HepG2 (cell line): Measurements from ENCODE around the gene CMTM8. TPM values are rescaled to one million over a fixed set of nuclear protein-coding genes. Genes with fewer than 3 reads are reported as not detected.

Experiments used
- ELK4 ChIP-seq: sonication (generic); formaldehyde crosslinking; IDR thresholded peaks from 2 replicates; pipeline ENCODE4 v1.9.0; 2021; ENCODE audit warnings: missing genetic modification reagents, borderline replicate concordance
- EP300 ChIP-seq, 3 experiments: sonication (generic) in 1 of 3; formaldehyde crosslinking in 1 of 3; IDR thresholded peaks; 2 replicates each; pipeline versions ENCODE4 v1.5.1 to v1.6.1; 2011 to 2020; ENCODE audit warnings: low read depth in 2 of 3, low read length in 2 of 3, borderline replicate concordance in 1 of 3, improper control_type of control experiment in 1 of 3, mild to moderate bottlenecking in 1 of 3, missing genetic modification reagents in 1 of 3, moderate library complexity in 1 of 3
- EZH2 ChIP-seq: conservative IDR thresholded peaks from 2 replicates; pipeline ENCODE4 v1.6.1; 2012; ENCODE audit warnings: mild to moderate bottlenecking, low read depth, low read length, moderate library complexity
- FOXJ3 ChIP-seq: sonication (generic); formaldehyde crosslinking; IDR thresholded peaks from 2 replicates; pipeline ENCODE4 v1.4.0; 2020; ENCODE audit warnings: missing genetic modification reagents, mild to moderate bottlenecking, borderline replicate concordance
- HNF4A ChIP-seq: sonication (generic); formaldehyde crosslinking; IDR thresholded peaks from 2 replicates; pipeline ENCODE4 v1.4.0; 2020; ENCODE audit warnings: missing genetic modification reagents
- JDP2 ChIP-seq: sonication (generic); formaldehyde crosslinking; IDR thresholded peaks from 2 replicates; pipeline ENCODE4 v1.8.1; 2022; ENCODE audit warnings: missing genetic modification reagents, borderline replicate concordance
- JUNB ChIP-seq: sonication (generic); formaldehyde crosslinking; IDR thresholded peaks from 2 replicates; pipeline ENCODE4 v1.8.0; 2022; ENCODE audit warnings: missing genetic modification reagents, mild to moderate bottlenecking, borderline replicate concordance
- KAT7 ChIP-seq: IDR thresholded peaks from 2 replicates; pipeline ENCODE4 v1.6.1; 2018; ENCODE audit warnings: borderline replicate concordance, missing compliant biosample characterization
- RFX3 ChIP-seq: IDR thresholded peaks from 2 replicates; pipeline ENCODE4 v1.6.1; 2016; ENCODE audit warnings: missing biosample characterization, missing genetic modification reagents
- SRSF1 ChIP-seq: fragments of 200-400 bp; formaldehyde crosslinking; optimal IDR thresholded peaks from 2 replicates; pipeline ENCODE3; 2017; ENCODE audit warnings: mild to moderate bottlenecking, low read depth, low read length, moderate library complexity
- THAP9 ChIP-seq: sonication (generic); formaldehyde crosslinking; IDR thresholded peaks from 2 replicates; pipeline ENCODE4; 2020; ENCODE audit warnings: missing genetic modification reagents, mild to moderate bottlenecking, borderline replicate concordance
- YEATS4 ChIP-seq: sonication (generic); formaldehyde crosslinking; IDR thresholded peaks from 2 replicates; pipeline ENCODE4 v1.4.0; 2020; ENCODE audit warnings: missing genetic modification reagents, borderline replicate concordance
- ZNF207 ChIP-seq: fragments of 450-650 bp; IDR thresholded peaks from 2 replicates; pipeline ENCODE4 v1.6.1; 2016; ENCODE audit warnings: antibody characterized with exemption, borderline replicate concordance
- ZNF337 ChIP-seq: sonication (generic); formaldehyde crosslinking; IDR thresholded peaks from 2 replicates; pipeline ENCODE4 v1.5.1; 2020; ENCODE audit warnings: missing genetic modification reagents, low read depth, mild to moderate bottlenecking, borderline replicate concordance
- ZNF354B ChIP-seq: sonication (generic); formaldehyde crosslinking; IDR thresholded peaks from 2 replicates; pipeline ENCODE4 v1.8.0; 2022; ENCODE audit warnings: mild to moderate bottlenecking, missing genetic modification reagents
- ZNF446 ChIP-seq: sonication (generic); formaldehyde crosslinking; IDR thresholded peaks from 2 replicates; pipeline ENCODE4 v1.5.0; 2020; ENCODE audit warnings: mild to moderate bottlenecking, missing genetic modification reagents
- ZNF513 ChIP-seq: sonication (generic); formaldehyde crosslinking; conservative IDR thresholded peaks from 2 replicates; pipeline ENCODE4 v1.5.0; 2020; ENCODE audit warnings: missing genetic modification reagents
- ZNF567 ChIP-seq: sonication (generic); formaldehyde crosslinking; IDR thresholded peaks from 2 replicates; pipeline ENCODE4 v1.8.1; 2023; ENCODE audit warnings: mild to moderate bottlenecking, missing genetic modification reagents, borderline replicate concordance
- ZNF580 ChIP-seq: IDR thresholded peaks from 2 replicates; pipeline ENCODE4 v1.6.1; 2016; ENCODE audit warnings: low read depth, borderline replicate concordance
- ZNF749 ChIP-seq: sonication (generic); formaldehyde crosslinking; IDR thresholded peaks from 2 replicates; pipeline ENCODE4 v1.8.0; 2022; ENCODE audit warnings: mild to moderate bottlenecking, missing genetic modification reagents, moderate library complexity, borderline replicate concordance
- ZXDC ChIP-seq: sonication (generic); formaldehyde crosslinking; IDR thresholded peaks from 2 replicates; pipeline ENCODE4 v1.5.0; 2020; ENCODE audit warnings: mild to moderate bottlenecking, missing genetic modification reagents
- polyA plus RNA-seq, 8 experiments: library from polyadenylated mRNA; depleted of rRNA in 3 of 8; stranded (reverse) in 7 of 8; unstranded in 1 of 8; fragments of >200 nt; fragmentation: Illumina TruSeq in 4 of 8; extraction: Trizol in 4 of 8; gene quantifications; 2 replicates each; pipeline versions ENCODE4 v1.2.1 to v1.2.3, GENCODE V29; 2011 to 2016; ENCODE audit warnings: low read depth in 4 of 8, missing spikeins in 1 of 8, mixed read lengths in 1 of 8; ENCODE audit not compliant: insufficient read depth in 1 of 8
- total RNA-seq, 5 experiments: library from RNA; depleted of rRNA; stranded (reverse); fragments of >200 nt; fragmentation: Illumina TruSeq; extraction: Trizol; gene quantifications; 2 replicates each; pipeline ENCODE4 v1.2.3, GENCODE V29; 2016; ENCODE audit warnings: low read depth in 1 of 5

Gene CMTM8
- total and polyA plus RNA-seq, 2 of the 13 experiments (the other 11 are each of a cell fraction or from before 2014, with no cell fraction given) = 8.9 to 15.8 TPM

GRCh38 chr3:32281570-32282106 is 43.2 kb downstream of the CMTM8 start (continued):
- TF ChIP-seq THAP9 (CRISPR knock-in tag) (no peak), ZNF446 (no peak), ZNF513 (CRISPR knock-in tag) (no peak), RFX3 (CRISPR knock-in tag) (no peak), JUNB (no peak), ZNF580 (CRISPR knock-in tag) (no peak), FOXJ3 (CRISPR knock-in tag) (0 out of 2 replicates have a peak, but pooled peaks have one; percentile 36), KAT7 (no peak), ZNF567 (CRISPR knock-in tag) (no peak), ELK4 (CRISPR knock-in tag) (no peak), ZNF337 (CRISPR knock-in tag) (no peak), ZNF354B (no peak), JDP2 (no peak), ZNF207 (no peak), EZH2 (no peak), ZXDC (CRISPR knock-in tag) (no peak), YEATS4 (CRISPR knock-in tag) (no peak), EP300 (IDR thresholded peaks at IDR 0.05; ENCODE audit: low read depth in 2 of 2, low read length in 2 of 2) (peak in 1 of 2 experiments; percentile 53; a peak in 1 of 4 replicates), EP300 (CRISPR knock-in tag; IDR thresholded peaks at IDR 0.05; ENCODE audit: borderline replicate concordance) (no peak), ZNF749 (CRISPR knock-in tag) (no peak), HNF4A (peak; percentile 50; the same call in 1 of the 2 replicates), SRSF1 (no peak)
